Measurements from ENCODE around the gene TRPM1.

The TRPM1 gene

GRCh38 chr15:30962079-30962478, 139.4 kb downstream of the TRPM1 start:
- DNase-seq: no peak

- no peak for DNase-seq
These were observed 143.3 kb downstream of the TRPM1 start for GRCh38 chr15:30958219-30958618.

GRCh38 chr15:30956216-30957124, 145.1 kb downstream of the TRPM1 start:
- DNase-seq: no peak

GRCh38 chr15:30954674-30955073, 146.9 kb downstream of the TRPM1 start:
- DNase-seq: no peak

GRCh38 chr15:30953731-30954378, 147.7 kb downstream of the TRPM1 start:
- no peak for DNase-seq

GRCh38 chr15:30953183-30953582, 148.3 kb downstream of the TRPM1 start:
- no peak for DNase-seq

Measured in stimulated activated CD4-positive, alpha-beta T cell treated with anti-CD3 and anti-CD28 coated beads, Interleukin-12 subunit alpha, Interleukin-12 subunit beta, amount 100 ng/mL, for 4 hours (primary cell).